HepG2 (cell line): ENCODE results near the gene NR1H2. TPM values are rescaled to one million over a fixed set of nuclear protein-coding genes. Genes with fewer than 3 reads are reported as not detected.

Experiments used
- CEBPG ChIP-seq: IDR thresholded peaks from 2 replicates; pipeline ENCODE4 v1.6.1; 2016
- GATAD2A ChIP-seq: IDR thresholded peaks from 2 replicates; pipeline ENCODE4 v1.6.1; 2016
- GFI1 ChIP-seq: sonication (generic); formaldehyde crosslinking; IDR thresholded peaks from 2 replicates; pipeline ENCODE4 v1.5.0; 2020; ENCODE audit warnings: missing genetic modification reagents, mild to moderate bottlenecking, borderline replicate concordance
- HMG20B ChIP-seq: conservative IDR thresholded peaks from 2 replicates; pipeline ENCODE4 v1.6.1; 2016; ENCODE audit warnings: missing genetic modification reagents, missing compliant biosample characterization
- PATZ1 ChIP-seq: sonication (generic); formaldehyde crosslinking; IDR thresholded peaks from 2 replicates; pipeline ENCODE4 v1.4.0; 2020; ENCODE audit warnings: missing genetic modification reagents
- PHF21A ChIP-seq: sonication (generic); formaldehyde crosslinking; IDR thresholded peaks from 2 replicates; pipeline ENCODE4 v1.5.0; 2020; ENCODE audit warnings: mild to moderate bottlenecking, missing genetic modification reagents
- RXRB ChIP-seq: IDR thresholded peaks from 2 replicates; pipeline ENCODE4 v1.6.1; 2016; ENCODE audit warnings: borderline replicate concordance, missing genetic modification reagents, missing compliant biosample characterization
- SALL1 ChIP-seq: sonication (generic); formaldehyde crosslinking; IDR thresholded peaks from 2 replicates; pipeline ENCODE4 v1.8.0; 2022; ENCODE audit warnings: mild to moderate bottlenecking, missing genetic modification reagents
- TCF7 ChIP-seq: sonication (generic); IDR thresholded peaks from 2 replicates; pipeline ENCODE4 v1.6.1; 2016; ENCODE audit warnings: antibody characterized with exemption, low read depth
- TEAD3 ChIP-seq: optimal IDR thresholded peaks from 2 replicates; pipeline ENCODE3; 2016; ENCODE audit warnings: borderline replicate concordance
- THAP11 ChIP-seq: IDR thresholded peaks from 2 replicates; pipeline ENCODE4 v1.6.1; 2016; ENCODE audit warnings: missing biosample characterization, missing genetic modification reagents
- ZBTB7B ChIP-seq: sonication (generic); formaldehyde crosslinking; IDR thresholded peaks from 2 replicates; pipeline ENCODE4 v1.4.0; 2020; ENCODE audit warnings: missing genetic modification reagents
- ZFX ChIP-seq: sonication (generic); formaldehyde crosslinking; IDR thresholded peaks from 2 replicates; pipeline ENCODE4 v1.4.0; 2020; ENCODE audit warnings: mild to moderate bottlenecking, low read depth, missing genetic modification reagents, moderate library complexity
- ZNF3 ChIP-seq: IDR thresholded peaks from 2 replicates; pipeline ENCODE4 v1.7.0; 2017; ENCODE audit warnings: inconsistent platforms
- ZNF629 ChIP-seq: sonication (generic); formaldehyde crosslinking; conservative IDR thresholded peaks from 2 replicates; pipeline ENCODE4 v1.5.0; 2020; ENCODE audit warnings: missing genetic modification reagents
- polyA plus RNA-seq, 8 experiments: library from polyadenylated mRNA; depleted of rRNA in 3 of 8; stranded (reverse) in 7 of 8; unstranded in 1 of 8; fragments of >200 nt; fragmentation: Illumina TruSeq in 4 of 8; extraction: Trizol in 4 of 8; gene quantifications; 2 replicates each; pipeline versions ENCODE4 v1.2.1 to v1.2.3, GENCODE V29; 2011 to 2016; ENCODE audit warnings: low read depth in 4 of 8, missing spikeins in 1 of 8, mixed read lengths in 1 of 8; ENCODE audit not compliant: insufficient read depth in 1 of 8
- total RNA-seq, 5 experiments: library from RNA; depleted of rRNA; stranded (reverse); fragments of >200 nt; fragmentation: Illumina TruSeq; extraction: Trizol; gene quantifications; 2 replicates each; pipeline ENCODE4 v1.2.3, GENCODE V29; 2016; ENCODE audit warnings: low read depth in 1 of 5
- TF ChIP-seq, protein P1 (sequence below): sonication (generic); formaldehyde crosslinking; conservative IDR thresholded peaks from 2 replicates; pipeline ENCODE4 v1.4.0; 2020; ENCODE audit warnings: mild to moderate bottlenecking, missing genetic modification reagents, moderate library complexity
- TF ChIP-seq, protein P2 (sequence below): IDR thresholded peaks from 2 replicates; pipeline ENCODE4 v1.4.0; 2020; ENCODE audit warnings: mild to moderate bottlenecking, missing genetic modification reagents

NR1H2 gene
- total and polyA plus RNA-seq, 2 of the 13 experiments (the other 11 are each of a cell fraction or from before 2014, with no cell fraction given), result 10.3 to 13.5 TPM

DNA sequence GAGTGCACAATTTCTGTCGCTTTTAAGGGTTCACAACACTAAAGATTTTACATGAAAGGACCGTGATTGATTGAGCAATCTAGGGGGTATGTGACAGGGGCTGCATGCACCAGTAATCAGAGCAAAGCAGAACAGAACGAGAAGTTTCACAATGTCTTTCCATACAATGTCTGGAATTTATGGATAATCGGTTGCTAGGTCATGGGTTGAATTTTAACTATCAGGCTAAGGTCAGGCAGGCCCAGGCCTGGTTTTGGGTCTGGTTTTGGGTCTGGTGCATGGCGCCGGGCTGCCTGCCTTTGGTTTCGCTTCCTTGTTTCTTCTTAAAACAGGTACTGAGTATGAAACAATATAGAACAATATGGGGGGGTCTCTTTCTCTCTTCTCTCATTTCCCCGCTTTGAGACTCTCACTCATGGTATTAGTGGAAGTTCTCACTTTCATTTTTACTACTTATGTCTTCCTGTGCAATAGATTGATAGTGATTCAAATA lies 29.1 kb upstream of the NR1H2 start (continued):
- TF ChIP-seq RXRB (peak; percentile 30; the same call in 1 of the 2 replicates), CEBPG (CRISPR knock-in tag) (peak; percentile 90), ZNF629 (CRISPR knock-in tag) (peak; percentile 79), ZNF3 (peak; percentile 95), THAP11 (CRISPR knock-in tag) (peak; percentile 33; the same call in 1 of the 2 replicates), TEAD3 (CRISPR knock-in tag) (peak; percentile 84), ZBTB7B (CRISPR knock-in tag) (0 out of 2 replicates have a peak, but pooled peaks have one; percentile 21), PATZ1 (CRISPR knock-in tag) (peak; percentile 37; the same call in 1 of the 2 replicates), TCF7 (0 out of 2 replicates have a peak, but pooled peaks have one; percentile 20), HMG20B (CRISPR knock-in tag) (0 out of 2 replicates have a peak, but pooled peaks have one; percentile 32), PHF21A (CRISPR knock-in tag) (peak; percentile 61; the same call in 1 of the 2 replicates), GFI1 (CRISPR knock-in tag) (peak; percentile 28; the same call in 1 of the 2 replicates), SALL1 (CRISPR knock-in tag) (peak; percentile 39; the same call in 1 of the 2 replicates), ZFX (peak; percentile 30; the same call in 1 of the 2 replicates), GATAD2A (CRISPR knock-in tag) (peak; percentile 76)
- TF ChIP-seq, protein P1, sequence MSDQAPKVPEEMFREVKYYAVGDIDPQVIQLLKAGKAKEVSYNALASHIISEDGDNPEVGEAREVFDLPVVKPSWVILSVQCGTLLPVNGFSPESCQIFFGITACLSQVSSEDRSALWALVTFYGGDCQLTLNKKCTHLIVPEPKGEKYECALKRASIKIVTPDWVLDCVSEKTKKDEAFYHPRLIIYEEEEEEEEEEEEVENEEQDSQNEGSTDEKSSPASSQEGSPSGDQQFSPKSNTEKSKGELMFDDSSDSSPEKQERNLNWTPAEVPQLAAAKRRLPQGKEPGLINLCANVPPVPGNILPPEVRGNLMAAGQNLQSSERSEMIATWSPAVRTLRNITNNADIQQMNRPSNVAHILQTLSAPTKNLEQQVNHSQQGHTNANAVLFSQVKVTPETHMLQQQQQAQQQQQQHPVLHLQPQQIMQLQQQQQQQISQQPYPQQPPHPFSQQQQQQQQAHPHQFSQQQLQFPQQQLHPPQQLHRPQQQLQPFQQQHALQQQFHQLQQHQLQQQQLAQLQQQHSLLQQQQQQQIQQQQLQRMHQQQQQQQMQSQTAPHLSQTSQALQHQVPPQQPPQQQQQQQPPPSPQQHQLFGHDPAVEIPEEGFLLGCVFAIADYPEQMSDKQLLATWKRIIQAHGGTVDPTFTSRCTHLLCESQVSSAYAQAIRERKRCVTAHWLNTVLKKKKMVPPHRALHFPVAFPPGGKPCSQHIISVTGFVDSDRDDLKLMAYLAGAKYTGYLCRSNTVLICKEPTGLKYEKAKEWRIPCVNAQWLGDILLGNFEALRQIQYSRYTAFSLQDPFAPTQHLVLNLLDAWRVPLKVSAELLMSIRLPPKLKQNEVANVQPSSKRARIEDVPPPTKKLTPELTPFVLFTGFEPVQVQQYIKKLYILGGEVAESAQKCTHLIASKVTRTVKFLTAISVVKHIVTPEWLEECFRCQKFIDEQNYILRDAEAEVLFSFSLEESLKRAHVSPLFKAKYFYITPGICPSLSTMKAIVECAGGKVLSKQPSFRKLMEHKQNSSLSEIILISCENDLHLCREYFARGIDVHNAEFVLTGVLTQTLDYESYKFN (CRISPR knock-in tag), result peak; percentile 30; the same call in 1 of the 2 replicates
- TF ChIP-seq, protein P2, sequence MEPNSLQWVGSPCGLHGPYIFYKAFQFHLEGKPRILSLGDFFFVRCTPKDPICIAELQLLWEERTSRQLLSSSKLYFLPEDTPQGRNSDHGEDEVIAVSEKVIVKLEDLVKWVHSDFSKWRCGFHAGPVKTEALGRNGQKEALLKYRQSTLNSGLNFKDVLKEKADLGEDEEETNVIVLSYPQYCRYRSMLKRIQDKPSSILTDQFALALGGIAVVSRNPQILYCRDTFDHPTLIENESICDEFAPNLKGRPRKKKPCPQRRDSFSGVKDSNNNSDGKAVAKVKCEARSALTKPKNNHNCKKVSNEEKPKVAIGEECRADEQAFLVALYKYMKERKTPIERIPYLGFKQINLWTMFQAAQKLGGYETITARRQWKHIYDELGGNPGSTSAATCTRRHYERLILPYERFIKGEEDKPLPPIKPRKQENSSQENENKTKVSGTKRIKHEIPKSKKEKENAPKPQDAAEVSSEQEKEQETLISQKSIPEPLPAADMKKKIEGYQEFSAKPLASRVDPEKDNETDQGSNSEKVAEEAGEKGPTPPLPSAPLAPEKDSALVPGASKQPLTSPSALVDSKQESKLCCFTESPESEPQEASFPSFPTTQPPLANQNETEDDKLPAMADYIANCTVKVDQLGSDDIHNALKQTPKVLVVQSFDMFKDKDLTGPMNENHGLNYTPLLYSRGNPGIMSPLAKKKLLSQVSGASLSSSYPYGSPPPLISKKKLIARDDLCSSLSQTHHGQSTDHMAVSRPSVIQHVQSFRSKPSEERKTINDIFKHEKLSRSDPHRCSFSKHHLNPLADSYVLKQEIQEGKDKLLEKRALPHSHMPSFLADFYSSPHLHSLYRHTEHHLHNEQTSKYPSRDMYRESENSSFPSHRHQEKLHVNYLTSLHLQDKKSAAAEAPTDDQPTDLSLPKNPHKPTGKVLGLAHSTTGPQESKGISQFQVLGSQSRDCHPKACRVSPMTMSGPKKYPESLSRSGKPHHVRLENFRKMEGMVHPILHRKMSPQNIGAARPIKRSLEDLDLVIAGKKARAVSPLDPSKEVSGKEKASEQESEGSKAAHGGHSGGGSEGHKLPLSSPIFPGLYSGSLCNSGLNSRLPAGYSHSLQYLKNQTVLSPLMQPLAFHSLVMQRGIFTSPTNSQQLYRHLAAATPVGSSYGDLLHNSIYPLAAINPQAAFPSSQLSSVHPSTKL (CRISPR knock-in tag), result peak; percentile 25; the same call in 1 of the 2 replicates
